Common myeloid progenitor, CD34-positive (primary cell): ENCODE results near the gene RAMP1.

Experiments used
- CTCF ChIA-PET: fragments of 350-600 bp; sonication (Branson Sonifier 250); formaldehyde crosslinking; loops from one replicate; lab custom pipeline; 2021; ENCODE audit warnings: antibody characterized with exemption; lab: Charles Lee
- POLR2A ChIA-PET: fragments of 350-600 bp; sonication (Branson Sonifier 250); formaldehyde crosslinking; loops from one replicate; lab custom pipeline; 2021; ENCODE audit warnings: antibody characterized with exemption; lab: Charles Lee
- DNase-seq, 3 donors: peaks; one replicate each; pipeline versions ENCODE4 v3.0.0 to v3.0.0-alpha.2; 2013
- H3K27ac ChIP-seq, 2 experiments: 1 replicate in 1 of 2; 2 replicates in 1 of 2; pipeline ENCODE4 v1.7.0; 2013; ENCODE audit warnings: inconsistent platforms in 2 of 2, low read length in 2 of 2, mild to moderate bottlenecking in 2 of 2, low read depth in 1 of 2, moderate library complexity in 1 of 2; ENCODE audit not compliant: severe bottlenecking in 2 of 2, insufficient read depth in 1 of 2, poor library complexity in 1 of 2
- H3K27me3 ChIP-seq, 5 experiments: replicated peaks in 2 of 5; 1 replicate in 3 of 5; 2 replicates in 2 of 5; pipeline versions ENCODE4 v1.6.1 to v1.7.0; 2013; ENCODE audit warnings: low read length in 4 of 5, mild to moderate bottlenecking in 2 of 5, moderate library complexity in 2 of 5, inconsistent platforms in 1 of 5; ENCODE audit not compliant: insufficient read depth in 5 of 5, control insufficient read depth in 4 of 5
- H3K36me3 ChIP-seq, 4 experiments: 1 replicate in 2 of 4; 2 replicates in 2 of 4; pipeline versions ENCODE4 v1.6.1 to v1.7.0; 2013; ENCODE audit warnings: low read length in 3 of 4, control low read depth in 1 of 4, mild to moderate bottlenecking in 1 of 4; ENCODE audit not compliant: control insufficient read depth in 4 of 4, insufficient read depth in 4 of 4
- H3K4me1 ChIP-seq, 4 experiments: 1 replicate in 3 of 4; 2 replicates in 1 of 4; pipeline versions ENCODE4 v1.6.1 to v1.7.1; 2013; ENCODE audit warnings: low read length in 3 of 4, mild to moderate bottlenecking in 3 of 4, control low read depth in 1 of 4, inconsistent platforms in 1 of 4, moderate library complexity in 1 of 4; ENCODE audit not compliant: control insufficient read depth in 4 of 4, insufficient read depth in 4 of 4; ENCODE audit errors: control extremely low read depth in 1 of 4
- H3K4me3 ChIP-seq, 7 experiments: 1 replicate in 4 of 7; 2 replicates in 3 of 7; pipeline versions ENCODE4 v1.5.1 to v1.7.0; 2013; ENCODE audit warnings: mild to moderate bottlenecking in 7 of 7, low read length in 6 of 7, moderate library complexity in 6 of 7, inconsistent platforms in 2 of 7, low read depth in 2 of 7, control low read depth in 1 of 7; ENCODE audit not compliant: insufficient read depth in 4 of 7, control insufficient read depth in 1 of 7; ENCODE audit errors: extremely low read depth in 1 of 7
- H3K9me3 ChIP-seq, 5 experiments: 1 replicate in 4 of 5; 2 replicates in 1 of 5; pipeline versions ENCODE4 v1.6.1 to v1.7.1; 2013; ENCODE audit warnings: low read length in 4 of 5, mild to moderate bottlenecking in 2 of 5, inconsistent platforms in 1 of 5, low read depth in 1 of 5, moderate library complexity in 1 of 5; ENCODE audit not compliant: control insufficient read depth in 4 of 5, insufficient read depth in 2 of 5; ENCODE audit errors: control extremely low read depth in 1 of 5
- WGBS: methylation state at CpG from one replicate; pipeline ENCODE4 v1.1.5; 2013; ENCODE audit not compliant: insufficient coverage; 5-methylcytosine and 5-hydroxymethylcytosine counted together

Gene RAMP1

GRCh38 chr2:237862528-237862895 lies 3.1 kb downstream of the RAMP1 start:
- DNase-seq, result no peak
- H3K36me3 ChIP-seq, result no peaks in the 10 kb centered on the region
- POLR2A ChIA-PET, result no interaction called here
- no peak overlapping the region for H3K27ac ChIP-seq
- no peaks in the 10 kb centered on the region for H3K9me3 ChIP-seq
- CTCF ChIA-PET, result interaction anchor here (0.8 to 1.4 kb wide), 4 partner anchors 10 to 156 kb away, joined by 3 to 4 read pairs (median 4); no protein-coding TSS in a partner anchor
- WGBS, result 95% methylated on average over 5 of the region's 8 CpGs
- H3K4me3 ChIP-seq, result no peak overlapping the region
- peaks cover 0 to 20% (median 11%) of the 10 kb centered on the region in 5 experiments for H3K27me3 ChIP-seq
- H3K4me1 ChIP-seq, result peaks cover 0 to 32% (median 20%) of the 10 kb centered on the region in 4 experiments

GRCh38 chr2:237863102-237863511 lies 3.7 kb downstream of the RAMP1 start:
- Histone ChIP-seq H3K36me3 (no peaks in the 10 kb centered on the region), H3K9me3 (no peaks in the 10 kb centered on the region), H3K27me3 (peaks cover 0 to 20% (median 11%) of the 10 kb centered on the region in 5 experiments), H3K4me3 (no peak overlapping the region), H3K4me1 (peaks cover 0 to 27% (median 20%) of the 10 kb centered on the region in 4 experiments), H3K27ac (no peak overlapping the region)
- 85% methylated on average over 4 of the region's 4 CpGs for WGBS
- POLR2A ChIA-PET, result no interaction called here
- no peak for DNase-seq
- CTCF ChIA-PET, result interaction anchor here (0.8 to 1.0 kb wide), 3 partner anchors 116 to 196 kb away, joined by 3 to 4 read pairs (median 3); no protein-coding TSS in a partner anchor

GRCh38 chr2:237863689-237864443 lies 4.4 kb downstream of the RAMP1 start:
- ChIA-PET POLR2A (no interaction called here), CTCF (interaction anchor here (1.0 to 1.2 kb wide), 2 partner anchors 60 to 196 kb away, joined by 3 read pairs; no protein-coding TSS in a partner anchor)
- Histone ChIP-seq H3K27ac (no peak overlapping the region), H3K4me3 (no peak overlapping the region), H3K27me3 (peaks cover 0 to 16% (median 10%) of the 10 kb centered on the region in 5 experiments), H3K36me3 (no peaks in the 10 kb centered on the region), H3K4me1 (peaks cover 0 to 28% (median 20%) of the 10 kb centered on the region in 4 experiments), H3K9me3 (no peaks in the 10 kb centered on the region)
- no peak for DNase-seq
- 95% methylated on average over 20 of the region's 22 CpGs for WGBS

GRCh38 chr2:237864444-237864931 lies 5.1 kb downstream of the RAMP1 start:
- H3K27ac ChIP-seq, result no peak overlapping the region
- ChIA-PET POLR2A (no interaction called here), CTCF (interaction anchor here (1.1 to 1.2 kb wide), 2 partner anchors 59 to 106 kb away, joined by 3 read pairs; no protein-coding TSS in a partner anchor)
- WGBS, result 94% methylated on average over 5 of the region's 10 CpGs
- peaks cover 0 to 28% (median 18%) of the 10 kb centered on the region in 4 experiments for H3K4me1 ChIP-seq
- peaks cover 0 to 11% (median 8%) of the 10 kb centered on the region in 5 experiments for H3K27me3 ChIP-seq
- no peaks in the 10 kb centered on the region for H3K36me3 ChIP-seq
- no peak for DNase-seq
- no peak overlapping the region for H3K4me3 ChIP-seq
- H3K9me3 ChIP-seq, result no peaks in the 10 kb centered on the region

GRCh38 chr2:237864940-237865622 lies 5.7 kb downstream of the RAMP1 start:
- no peak overlapping the region for H3K4me3 ChIP-seq
- H3K27ac ChIP-seq, result no peak overlapping the region
- WGBS, result 78% methylated on average over 8 of the region's 9 CpGs
- peaks cover 0 to 10% (median 7%) of the 10 kb centered on the region in 5 experiments for H3K27me3 ChIP-seq
- H3K9me3 ChIP-seq, result no peaks in the 10 kb centered on the region
- no peak for DNase-seq
- POLR2A ChIA-PET, result no interaction called here
- no peaks in the 10 kb centered on the region for H3K36me3 ChIP-seq
- CTCF ChIA-PET, result interaction anchor here (1.1 kb wide), 1 partner anchor 106 kb away, joined by 3 read pairs; no protein-coding TSS in a partner anchor
- peaks cover 0 to 24% (median 14%) of the 10 kb centered on the region in 4 experiments for H3K4me1 ChIP-seq

GRCh38 chr2:237865623-237866041 lies 6.2 kb downstream of the RAMP1 start:
- ChIA-PET POLR2A (no interaction called here), CTCF (interaction anchor here (1.1 kb wide), 1 partner anchor 105 kb away, joined by 3 read pairs; no protein-coding TSS in a partner anchor)
- 89% methylated on average over 3 of the region's 7 CpGs for WGBS

More at GRCh38 chr2:237865623-237866041, 6.2 kb downstream of the RAMP1 start:
- DNase-seq, result no peak
- Histone ChIP-seq H3K27ac (no peak overlapping the region), H3K27me3 (peaks cover 0 to 5% (median 3%) of the 10 kb centered on the region in 5 experiments), H3K4me3 (no peak overlapping the region), H3K4me1 (peaks cover 0 to 19% (median 12%) of the 10 kb centered on the region in 4 experiments), H3K36me3 (no peaks in the 10 kb centered on the region), H3K9me3 (no peaks in the 10 kb centered on the region)
